HEK293 (cell line): Measurements from ENCODE around the gene TAGLN.
A peak's percentile ranks its signal among the peaks of the same experiment; 100 is the strongest.

Source experiments
- CTCF ChIA-PET: fragments of 350-600 bp; formaldehyde crosslinking; extraction: SDS; loops from one replicate; lab custom pipeline; 2021; ENCODE audit warnings: antibody characterized with exemption; lab: Yijun Ruan, JAX
- POLR2A ChIA-PET: fragments of 300-600 bp; formaldehyde crosslinking; extraction: SDS; loops from one replicate; lab custom pipeline; 2020; ENCODE audit warnings: antibody characterized with exemption, inconsistent platforms; lab: Yijun Ruan, JAX
- H3K27ac ChIP-seq: fragments of 200-500 bp; sonication (Bioruptor generic); 2 replicates; pipeline ENCODE4 v1.5.1; 2014; ENCODE audit warnings: low read depth, low read length, control low read depth, inconsistent platforms; ENCODE audit errors: extremely low read depth
- H3K36me3 ChIP-seq, 2 experiments: fragments of 200-500 bp in 1 of 2; sonication (Bioruptor generic) in 1 of 2; 1 replicate in 1 of 2; 2 replicates in 1 of 2; pipeline ENCODE4 v1.5.1; 2014 to 2017; ENCODE audit warnings: inconsistent platforms in 2 of 2, low read length in 2 of 2; ENCODE audit not compliant: control insufficient read depth in 2 of 2, insufficient read depth in 1 of 2
- H3K4me1 ChIP-seq: fragments of 200-500 bp; sonication (Bioruptor generic); 2 replicates; pipeline ENCODE4 v1.5.1; 2014; ENCODE audit warnings: mild to moderate bottlenecking, low read length, inconsistent platforms; ENCODE audit not compliant: control insufficient read depth, insufficient read depth
- H3K4me3 ChIP-seq: 2 replicates; pipeline ENCODE4 v1.5.1; 2011; ENCODE audit warnings: low read depth, mild to moderate bottlenecking, control low read depth, low read length, moderate library complexity
- H3K9me3 ChIP-seq: fragments of 200-500 bp; sonication (Bioruptor generic); 2 replicates; pipeline ENCODE4 v1.5.1; 2014; ENCODE audit warnings: low read depth, low read length, inconsistent platforms; ENCODE audit not compliant: control insufficient read depth, insufficient read depth
- BCL11B ChIP-seq: fragments of 450-650 bp; formaldehyde crosslinking; IDR thresholded peaks from 2 replicates; pipeline ENCODE4 v1.5.1; 2016; ENCODE audit warnings: low read depth, missing biosample characterization, missing genetic modification characterization
- GLIS2 ChIP-seq: fragments of 450-650 bp; formaldehyde crosslinking; IDR thresholded peaks from 2 replicates; pipeline ENCODE4 v1.5.1; 2016; ENCODE audit warnings: missing biosample characterization, missing genetic modification characterization
- HOXA7 ChIP-seq: sonication (generic); formaldehyde crosslinking; IDR thresholded peaks from 2 replicates; pipeline ENCODE4 v1.8.1; 2022; ENCODE audit warnings: missing genetic modification reagents, borderline replicate concordance
- PRDM1 ChIP-seq: fragments of 450-650 bp; formaldehyde crosslinking; IDR thresholded peaks from 2 replicates; pipeline ENCODE4; 2016; ENCODE audit warnings: missing biosample characterization, missing genetic modification characterization
- ZBTB20 ChIP-seq: fragments of 450-650 bp; formaldehyde crosslinking; IDR thresholded peaks from 2 replicates; pipeline ENCODE4 v1.5.1; 2016; ENCODE audit warnings: missing biosample characterization, missing genetic modification characterization
- ZBTB48 ChIP-seq: fragments of 450-650 bp; formaldehyde crosslinking; IDR thresholded peaks from 2 replicates; pipeline ENCODE4 v1.5.1; 2016; ENCODE audit warnings: missing biosample characterization, missing genetic modification characterization
- ZNF2 ChIP-seq: fragments of 450-650 bp; formaldehyde crosslinking; IDR thresholded peaks from 2 replicates; pipeline ENCODE4 v1.5.1; 2016; ENCODE audit warnings: missing biosample characterization, missing genetic modification characterization
- ZNF202 ChIP-seq: fragments of 450-650 bp; formaldehyde crosslinking; IDR thresholded peaks from 2 replicates; pipeline ENCODE4 v1.5.1; 2016; ENCODE audit warnings: missing biosample characterization, missing genetic modification characterization, borderline replicate concordance
- ZNF223 ChIP-seq: fragments of 450-650 bp; formaldehyde crosslinking; IDR thresholded peaks from 2 replicates; pipeline ENCODE4 v1.5.1; 2016; ENCODE audit warnings: missing biosample characterization, missing genetic modification characterization
- ZNF292 ChIP-seq: fragments of 450-650 bp; formaldehyde crosslinking; IDR thresholded peaks from 2 replicates; pipeline ENCODE4 v1.5.1; 2016; ENCODE audit warnings: low read depth, missing biosample characterization, missing genetic modification characterization, borderline replicate concordance
- ZNF37A ChIP-seq: fragments of 450-650 bp; IDR thresholded peaks from 2 replicates; pipeline ENCODE4 v1.5.1; 2018; ENCODE audit warnings: missing biosample characterization, missing genetic modification characterization
- ZNF433 ChIP-seq: fragments of 450-650 bp; formaldehyde crosslinking; IDR thresholded peaks from 2 replicates; pipeline ENCODE4 v1.5.1; 2016; ENCODE audit warnings: missing biosample characterization, missing genetic modification characterization, low read depth
- ZNF514 ChIP-seq: fragments of 450-650 bp; formaldehyde crosslinking; IDR thresholded peaks from 2 replicates; pipeline ENCODE4 v1.5.1; 2016; ENCODE audit warnings: missing biosample characterization, missing genetic modification characterization
- ZNF571 ChIP-seq: fragments of 450-650 bp; formaldehyde crosslinking; IDR thresholded peaks from 2 replicates; pipeline ENCODE4 v1.5.0; 2017; ENCODE audit warnings: missing biosample characterization, missing genetic modification characterization
- ZNF654 ChIP-seq: fragments of 450-650 bp; formaldehyde crosslinking; IDR thresholded peaks from 2 replicates; pipeline ENCODE4 v1.5.1; 2016; ENCODE audit warnings: low read depth, missing biosample characterization, missing genetic modification characterization
- ZSCAN18 ChIP-seq: fragments of 450-650 bp; formaldehyde crosslinking; IDR thresholded peaks from 2 replicates; pipeline ENCODE4 v1.5.1; 2016; ENCODE audit warnings: missing biosample characterization, missing genetic modification characterization
- TF ChIP-seq, protein P1 (sequence below): fragments of 450-650 bp; formaldehyde crosslinking; IDR thresholded peaks from 2 replicates; pipeline ENCODE4 v1.5.1; 2016; ENCODE audit warnings: missing biosample characterization, missing genetic modification characterization
- TF ChIP-seq, protein P2 (sequence below): fragments of 450-650 bp; formaldehyde crosslinking; IDR thresholded peaks from 2 replicates; pipeline ENCODE4 v1.5.1; 2016; ENCODE audit warnings: missing biosample characterization, missing genetic modification characterization
- TF ChIP-seq, protein P3 (sequence below): fragments of 450-650 bp; formaldehyde crosslinking; IDR thresholded peaks from 2 replicates; pipeline ENCODE4 v1.5.1; 2016; ENCODE audit warnings: missing biosample characterization, missing genetic modification characterization

The TAGLN gene

GRCh38 chr11:117180661-117181585, 18.2 kb upstream of the TAGLN start:
- no peak overlapping the region for H3K4me3 ChIP-seq
- TF ChIP-seq ZNF514 (no peak), ZNF571 (no peak), ZNF654 (tag by site-specific recombination) (peak; percentile 42), ZNF223 (tag by site-specific recombination) (no peak), ZBTB48 (tag by site-specific recombination) (peak; percentile 46; the same call in 1 of the 2 replicates), ZNF433 (tag by site-specific recombination) (no peak), ZSCAN18 (no peak), ZNF37A (tag by site-specific recombination) (no peak), PRDM1 (tag by site-specific recombination) (no peak)
- TF ChIP-seq, protein P1, sequence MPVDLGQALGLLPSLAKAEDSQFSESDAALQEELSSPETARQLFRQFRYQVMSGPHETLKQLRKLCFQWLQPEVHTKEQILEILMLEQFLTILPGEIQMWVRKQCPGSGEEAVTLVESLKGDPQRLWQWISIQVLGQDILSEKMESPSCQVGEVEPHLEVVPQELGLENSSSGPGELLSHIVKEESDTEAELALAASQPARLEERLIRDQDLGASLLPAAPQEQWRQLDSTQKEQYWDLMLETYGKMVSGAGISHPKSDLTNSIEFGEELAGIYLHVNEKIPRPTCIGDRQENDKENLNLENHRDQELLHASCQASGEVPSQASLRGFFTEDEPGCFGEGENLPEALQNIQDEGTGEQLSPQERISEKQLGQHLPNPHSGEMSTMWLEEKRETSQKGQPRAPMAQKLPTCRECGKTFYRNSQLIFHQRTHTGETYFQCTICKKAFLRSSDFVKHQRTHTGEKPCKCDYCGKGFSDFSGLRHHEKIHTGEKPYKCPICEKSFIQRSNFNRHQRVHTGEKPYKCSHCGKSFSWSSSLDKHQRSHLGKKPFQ (tag by site-specific recombination): no peak
- TF ChIP-seq, protein P2, sequence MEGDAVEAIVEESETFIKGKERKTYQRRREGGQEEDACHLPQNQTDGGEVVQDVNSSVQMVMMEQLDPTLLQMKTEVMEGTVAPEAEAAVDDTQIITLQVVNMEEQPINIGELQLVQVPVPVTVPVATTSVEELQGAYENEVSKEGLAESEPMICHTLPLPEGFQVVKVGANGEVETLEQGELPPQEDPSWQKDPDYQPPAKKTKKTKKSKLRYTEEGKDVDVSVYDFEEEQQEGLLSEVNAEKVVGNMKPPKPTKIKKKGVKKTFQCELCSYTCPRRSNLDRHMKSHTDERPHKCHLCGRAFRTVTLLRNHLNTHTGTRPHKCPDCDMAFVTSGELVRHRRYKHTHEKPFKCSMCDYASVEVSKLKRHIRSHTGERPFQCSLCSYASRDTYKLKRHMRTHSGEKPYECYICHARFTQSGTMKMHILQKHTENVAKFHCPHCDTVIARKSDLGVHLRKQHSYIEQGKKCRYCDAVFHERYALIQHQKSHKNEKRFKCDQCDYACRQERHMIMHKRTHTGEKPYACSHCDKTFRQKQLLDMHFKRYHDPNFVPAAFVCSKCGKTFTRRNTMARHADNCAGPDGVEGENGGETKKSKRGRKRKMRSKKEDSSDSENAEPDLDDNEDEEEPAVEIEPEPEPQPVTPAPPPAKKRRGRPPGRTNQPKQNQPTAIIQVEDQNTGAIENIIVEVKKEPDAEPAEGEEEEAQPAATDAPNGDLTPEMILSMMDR (tag by site-specific recombination): peak; percentile 91
- no peaks in the 10 kb centered on the region for H3K9me3 ChIP-seq
- POLR2A ChIA-PET: interaction anchor here (0.7 to 1.0 kb wide), 3 partner anchors 8 to 41 kb away, joined by 3 to 7 read pairs (median 4); no protein-coding TSS in a partner anchor
- H3K4me1 ChIP-seq: no peaks in the 10 kb centered on the region
- CTCF ChIA-PET: interaction anchor here (0.6 to 7.1 kb wide), 15 partner anchors 9 to 665 kb away, joined by 3 to 71 read pairs (median 4); partner anchors contain the start of genes PAFAH1B2, PCSK7 and TAGLN
- H3K27ac ChIP-seq: no peak overlapping the region
- peaks cover 0 to 31% of the 10 kb centered on the region in 2 experiments; a peak in 1 of 3 replicates for H3K36me3 ChIP-seq

- POLR2A ChIA-PET: no interaction called here
- no peaks in the 10 kb centered on the region for H3K4me1 ChIP-seq
- CTCF ChIA-PET: interaction anchor here (0.6 to 7.1 kb wide), 12 partner anchors 10 to 302 kb away, joined by 3 to 71 read pairs (median 4); partner anchors contain the start of genes PCSK7 and TAGLN
- no peak overlapping the region for H3K27ac ChIP-seq
- no peaks in the 10 kb centered on the region for H3K9me3 ChIP-seq
- no peak for TF ChIP-seq GLIS2 (tag by site-specific recombination)
- no peak for TF ChIP-seq ZNF2 (tag by site-specific recombination)
- TF ChIP-seq ZBTB20: no peak
- TF ChIP-seq, protein P3, sequence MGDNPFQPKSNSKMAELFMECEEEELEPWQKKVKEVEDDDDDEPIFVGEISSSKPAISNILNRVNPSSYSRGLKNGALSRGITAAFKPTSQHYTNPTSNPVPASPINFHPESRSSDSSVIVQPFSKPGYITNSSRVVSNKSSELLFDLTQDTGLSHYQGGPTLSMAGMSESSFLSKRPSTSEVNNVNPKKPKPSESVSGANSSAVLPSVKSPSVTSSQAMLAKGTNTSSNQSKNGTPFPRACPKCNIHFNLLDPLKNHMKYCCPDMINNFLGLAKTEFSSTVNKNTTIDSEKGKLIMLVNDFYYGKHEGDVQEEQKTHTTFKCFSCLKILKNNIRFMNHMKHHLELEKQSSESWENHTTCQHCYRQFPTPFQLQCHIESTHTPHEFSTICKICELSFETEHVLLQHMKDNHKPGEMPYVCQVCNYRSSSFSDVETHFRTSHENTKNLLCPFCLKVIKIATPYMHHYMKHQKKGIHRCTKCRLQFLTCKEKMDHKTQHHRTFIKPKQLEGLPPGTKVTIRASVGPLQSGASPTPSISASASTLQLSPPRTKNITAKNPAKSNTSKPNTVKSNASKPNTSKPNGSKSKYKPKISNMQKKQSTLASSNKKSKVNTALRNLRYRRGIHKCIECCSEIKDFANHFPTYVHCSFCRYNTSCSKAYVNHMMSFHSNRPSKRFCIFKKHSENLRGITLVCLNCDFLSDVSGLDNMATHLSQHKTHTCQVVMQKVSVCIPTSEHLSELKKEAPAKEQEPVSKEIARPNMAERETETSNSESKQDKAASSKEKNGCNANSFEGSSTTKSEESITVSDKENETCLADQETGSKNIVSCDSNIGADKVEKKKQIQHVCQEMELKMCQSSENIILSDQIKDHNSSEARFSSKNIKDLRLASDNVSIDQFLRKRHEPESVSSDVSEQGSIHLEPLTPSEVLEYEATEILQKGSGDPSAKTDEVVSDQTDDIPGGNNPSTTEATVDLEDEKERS (tag by site-specific recombination): no peak
- no peak for TF ChIP-seq ZNF292 (tag by site-specific recombination)
- no peak for TF ChIP-seq HOXA7 (CRISPR knock-in tag)
- TF ChIP-seq BCL11B (tag by site-specific recombination): no peak
- TF ChIP-seq ZNF202 (tag by site-specific recombination): no peak
- TF ChIP-seq, protein P2 (tag by site-specific recombination): peak; percentile 2; the same call in 1 of the 2 replicates
- peaks cover 0 to 38% of the 10 kb centered on the region in 2 experiments; a peak in 1 of 3 replicates for H3K36me3 ChIP-seq
- H3K4me3 ChIP-seq: no peak overlapping the region
Observed at GRCh38 chr11:117181586-117182550, 17.3 kb upstream of the TAGLN start.
